B cell (primary cell): ENCODE results near the gene LIN9.

ENCODE experiments used
- CTCF ChIP-seq: fragments of 200-600 bp; IDR thresholded peaks from one replicate; pipeline ENCODE4 v1.8.0; 2022; ENCODE audit warnings: antibody characterized with exemption, mild to moderate bottlenecking
- EZH2 ChIP-seq: IDR thresholded peaks from 2 replicates; pipeline ENCODE4 v1.6.1; 2012; ENCODE audit warnings: borderline replicate concordance, low read depth, mild to moderate bottlenecking, moderate library complexity, low read length; ENCODE audit not compliant: insufficient read depth, poor library complexity, severe bottlenecking

GRCh38 chr1:226306425-226306824 lies 2.5 kb downstream of the LIN9 start:
- no peak for TF ChIP-seq CTCF
- no peak for TF ChIP-seq EZH2
